ENCODE data around the gene DPH7. TPM values are rescaled to one million over a fixed set of nuclear protein-coding genes. Genes with fewer than 3 reads are reported as not detected.
"Not testable (repeated sequence)": the region's sequence is repeated elsewhere in the genome, so short reads cannot be mapped to it uniquely, and the experiment has no call there.

DPH7 gene
- total RNA-seq, 1 experiment from 2014 or later = 35.9 TPM

- intact Hi-C loops (cut with micrococcal nuclease; ENCODE audit: unreplicated experiment) = no loop called here
- ATAC-seq (no peak), DNase-seq (ENCODE audit: low read depth, low spot score) (no peak)
- no TSS peak for BruUV-seq (replicated peaks)
- Histone ChIP-seq H3K4me3 (ENCODE audit: low read depth in 2 of 2, low read length in 2 of 2) (no peak overlapping the region), H3K27me3 (ENCODE audit: control insufficient read depth, insufficient read depth, low read length) (no peaks in the 10 kb centered on the region), H3K36me3 (ENCODE audit: control insufficient read depth, insufficient read depth, low read length) (no peaks in the 10 kb centered on the region), H3K27ac (ENCODE audit: low read length) (no peak overlapping the region), H3K9me3 (ENCODE audit: control insufficient read depth, insufficient read depth, low read depth, low read length) (no peaks in the 10 kb centered on the region), H3K4me1 (ENCODE audit: control insufficient read depth, insufficient read depth, low read length) (no peaks in the 10 kb centered on the region)
- in situ Hi-C loops (cut with HindIII; ENCODE audit: low pct_unique_long_range_greater_than_20kb, low sequenced_read_pairs) = no loop called here
- ChIA-PET POLR2A (no interaction called here), CTCF (no interaction called here)
- TF ChIP-seq REST (IDR thresholded peaks at IDR 0.05; ENCODE audit: insufficient read depth in 1 of 2, low read depth in 2 of 2, low read length in 1 of 2) (no peak), SIN3A (IDR thresholded peaks at IDR 0.05; ENCODE audit: borderline replicate concordance, insufficient read depth, low read depth, low read length) (no peak), TCF7L2 (IDR thresholded peaks at IDR 0.05; ENCODE audit: low read depth, low read length) (no peak), POLR2AphosphoS5 (IDR thresholded peaks at IDR 0.05; ENCODE audit: low read depth, low read length) (no peak)
- TF ChIP-seq, protein P1, sequence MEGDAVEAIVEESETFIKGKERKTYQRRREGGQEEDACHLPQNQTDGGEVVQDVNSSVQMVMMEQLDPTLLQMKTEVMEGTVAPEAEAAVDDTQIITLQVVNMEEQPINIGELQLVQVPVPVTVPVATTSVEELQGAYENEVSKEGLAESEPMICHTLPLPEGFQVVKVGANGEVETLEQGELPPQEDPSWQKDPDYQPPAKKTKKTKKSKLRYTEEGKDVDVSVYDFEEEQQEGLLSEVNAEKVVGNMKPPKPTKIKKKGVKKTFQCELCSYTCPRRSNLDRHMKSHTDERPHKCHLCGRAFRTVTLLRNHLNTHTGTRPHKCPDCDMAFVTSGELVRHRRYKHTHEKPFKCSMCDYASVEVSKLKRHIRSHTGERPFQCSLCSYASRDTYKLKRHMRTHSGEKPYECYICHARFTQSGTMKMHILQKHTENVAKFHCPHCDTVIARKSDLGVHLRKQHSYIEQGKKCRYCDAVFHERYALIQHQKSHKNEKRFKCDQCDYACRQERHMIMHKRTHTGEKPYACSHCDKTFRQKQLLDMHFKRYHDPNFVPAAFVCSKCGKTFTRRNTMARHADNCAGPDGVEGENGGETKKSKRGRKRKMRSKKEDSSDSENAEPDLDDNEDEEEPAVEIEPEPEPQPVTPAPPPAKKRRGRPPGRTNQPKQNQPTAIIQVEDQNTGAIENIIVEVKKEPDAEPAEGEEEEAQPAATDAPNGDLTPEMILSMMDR (IDR thresholded peaks at IDR 0.05) = no peak
These were observed 57.9 kb downstream of the DPH7 start for GRCh38 chr9:137520614-137521404.

DNA sequence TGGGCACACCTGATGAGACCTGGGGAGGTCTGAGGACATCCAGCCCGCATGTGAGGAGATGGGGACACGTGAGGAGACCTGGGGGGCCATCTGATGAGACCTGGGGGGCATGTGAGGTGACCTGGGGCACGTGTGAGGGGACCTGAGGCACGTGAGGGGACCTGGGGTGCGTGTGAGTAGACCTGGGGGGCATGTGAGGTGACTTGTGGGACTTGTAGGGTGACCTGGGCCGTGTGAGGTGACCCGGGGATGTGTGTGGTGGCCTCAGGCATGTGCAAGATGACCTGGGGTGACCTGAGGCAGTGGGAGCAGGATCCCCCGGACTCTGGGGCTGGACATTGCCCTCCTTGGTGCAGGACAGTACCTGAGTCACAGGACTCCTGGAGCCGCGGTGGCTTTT lies 59.2 kb downstream of the DPH7 start:
- H3K36me3 ChIP-seq (ENCODE audit: control insufficient read depth, insufficient read depth, low read length) = no peaks in the 10 kb centered on the region
- no peak overlapping the region for H3K4me3 ChIP-seq (ENCODE audit: low read depth in 2 of 2, low read length in 2 of 2)
- H3K4me1 ChIP-seq (ENCODE audit: control insufficient read depth, insufficient read depth, low read length) = no peaks in the 10 kb centered on the region
- H3K27me3 ChIP-seq (ENCODE audit: control insufficient read depth, insufficient read depth, low read length) = no peaks in the 10 kb centered on the region
- ChIA-PET POLR2A (no interaction called here), CTCF (no interaction called here)
- BruUV-seq (replicated peaks) = no TSS peak
- no peak for DNase-seq (ENCODE audit: low read depth, low spot score)
- in situ Hi-C loops (cut with HindIII; ENCODE audit: low pct_unique_long_range_greater_than_20kb, low sequenced_read_pairs) = no loop called here
- no peak overlapping the region for H3K27ac ChIP-seq (ENCODE audit: low read length)
- no peak for ATAC-seq
- intact Hi-C loops (cut with micrococcal nuclease; ENCODE audit: unreplicated experiment) = no loop called here
- TF ChIP-seq, protein P1 (IDR thresholded peaks at IDR 0.05) = no peak
- TF ChIP-seq TCF7L2 (IDR thresholded peaks at IDR 0.05; ENCODE audit: low read depth, low read length) (no peak), POLR2AphosphoS5 (IDR thresholded peaks at IDR 0.05; ENCODE audit: low read depth, low read length) (no peak), SIN3A (IDR thresholded peaks at IDR 0.05; ENCODE audit: borderline replicate concordance, insufficient read depth, low read depth, low read length) (no peak), REST (IDR thresholded peaks at IDR 0.05; ENCODE audit: insufficient read depth in 1 of 2, low read depth in 2 of 2, low read length in 1 of 2) (no peak)
- no peaks in the 10 kb centered on the region for H3K9me3 ChIP-seq (ENCODE audit: control insufficient read depth, insufficient read depth, low read depth, low read length)

DNA sequence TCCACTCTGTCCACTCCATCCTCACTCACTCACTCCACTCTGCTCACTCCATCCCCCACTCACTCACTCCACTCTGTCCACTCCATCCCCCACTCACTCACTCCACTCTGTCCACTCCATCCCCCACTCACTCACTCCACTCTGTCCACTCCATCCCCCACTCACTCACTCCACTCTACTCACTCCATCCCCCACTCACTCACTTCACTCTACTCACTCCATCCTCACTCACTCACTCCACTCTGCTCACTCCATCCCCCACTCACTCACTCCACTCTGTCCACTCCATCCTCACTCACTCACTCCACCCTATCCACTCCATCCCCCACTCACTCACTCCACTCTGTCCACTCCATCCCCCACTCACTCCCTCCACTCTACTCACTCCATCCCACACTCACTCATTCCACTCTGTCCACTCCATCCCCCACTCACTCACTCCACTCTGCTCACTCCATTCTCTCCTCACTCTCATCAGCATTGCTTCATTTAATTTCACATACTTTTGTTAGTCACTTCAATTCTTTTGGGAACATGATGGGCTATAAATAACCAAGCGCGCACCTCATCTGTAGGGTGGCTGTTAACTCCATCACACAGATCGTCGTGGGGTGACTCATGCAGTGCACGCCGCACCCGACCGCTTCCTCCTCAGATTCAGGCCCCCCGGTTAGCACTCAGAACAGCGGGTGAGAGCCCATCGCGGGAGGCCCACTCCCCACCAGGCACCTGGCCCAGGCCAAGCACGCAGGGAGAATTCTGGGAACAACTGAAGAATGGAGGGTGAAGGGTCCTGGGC lies 59.9 kb downstream of the DPH7 start:
- DNase-seq (ENCODE audit: low read depth, low spot score); in situ Hi-C loops (cut with HindIII; ENCODE audit: low pct_unique_long_range_greater_than_20kb, low sequenced_read_pairs); POLR2A ChIA-PET; H3K9me3 ChIP-seq (ENCODE audit: control insufficient read depth, insufficient read depth, low read depth, low read length); intact Hi-C loops (cut with micrococcal nuclease; ENCODE audit: unreplicated experiment); H3K4me3 ChIP-seq (ENCODE audit: low read depth in 2 of 2, low read length in 2 of 2); H3K27ac ChIP-seq (ENCODE audit: low read length); BruUV-seq (replicated peaks); ATAC-seq; CTCF ChIA-PET; H3K36me3 ChIP-seq (ENCODE audit: control insufficient read depth, insufficient read depth, low read length); H3K4me1 ChIP-seq (ENCODE audit: control insufficient read depth, insufficient read depth, low read length); H3K27me3 ChIP-seq (ENCODE audit: control insufficient read depth, insufficient read depth, low read length): not testable (repeated sequence)
